Measurements from ENCODE around the gene PPP2R3B. TPM values are rescaled to one million over a fixed set of nuclear protein-coding genes. Genes with fewer than 3 reads are reported as not detected.

Gene PPP2R3B
- total RNA-seq, 1 donor from 2014 or later, result 53.4 TPM

GRCh38 chrX:362351-362750 is 24.4 kb downstream of the PPP2R3B start:
- H3K4me3 Mint-ChIP-seq, result no peak overlapping the region

GRCh38 chrX:361231-362145 is 25.2 kb downstream of the PPP2R3B start:
- no peaks in the 10 kb centered on the region for H3K27me3 Mint-ChIP-seq
- peaks cover 35% of the 10 kb centered on the region for H3K36me3 Mint-ChIP-seq

More at GRCh38 chrX:362351-362750, 24.4 kb downstream of the PPP2R3B start:
- TF ChIP-seq CTCF (conservative IDR thresholded peaks at IDR 0.05), result no peak
- no peak for DNase-seq (ENCODE audit: extremely low spot score, unreplicated experiment)
- H3K27ac Mint-ChIP-seq, result no peak overlapping the region
- H3K27me3 Mint-ChIP-seq, result no peaks in the 10 kb centered on the region
- H3K4me1 Mint-ChIP-seq (ENCODE audit: unreplicated experiment), result peaks cover 5% of the 10 kb centered on the region
- peaks cover 31% of the 10 kb centered on the region for H3K36me3 Mint-ChIP-seq
- no peaks in the 10 kb centered on the region for H3K9me3 Mint-ChIP-seq

GRCh38 chrX:360496-361150 is 26.1 kb downstream of the PPP2R3B start:
- Mint-ChIP-seq H3K4me1 (ENCODE audit: unreplicated experiment) (peaks cover 6% of the 10 kb centered on the region), H3K4me3 (no peak overlapping the region), H3K27ac (no peak overlapping the region), H3K27me3 (no peaks in the 10 kb centered on the region), H3K9me3 (no peaks in the 10 kb centered on the region), H3K36me3 (peaks cover 35% of the 10 kb centered on the region)
- no peak for TF ChIP-seq CTCF (conservative IDR thresholded peaks at IDR 0.05)
- no peak for DNase-seq (ENCODE audit: extremely low spot score, unreplicated experiment)

More at GRCh38 chrX:361231-362145, 25.2 kb downstream of the PPP2R3B start:
- DNase-seq (ENCODE audit: extremely low spot score, unreplicated experiment), result no peak
- H3K9me3 Mint-ChIP-seq, result no peaks in the 10 kb centered on the region
- H3K4me1 Mint-ChIP-seq (ENCODE audit: unreplicated experiment), result peaks cover 5% of the 10 kb centered on the region
- H3K4me3 Mint-ChIP-seq, result no peak overlapping the region
- H3K27ac Mint-ChIP-seq, result no peak overlapping the region
- no peak for TF ChIP-seq CTCF (conservative IDR thresholded peaks at IDR 0.05)

- Mint-ChIP-seq H3K27me3 (no peaks in the 10 kb centered on the region), H3K4me3 (no peak overlapping the region), H3K36me3 (peaks cover 42% of the 10 kb centered on the region), H3K9me3 (no peaks in the 10 kb centered on the region), H3K27ac (no peak overlapping the region), H3K4me1 (ENCODE audit: unreplicated experiment) (peaks cover 16% of the 10 kb centered on the region)
- TF ChIP-seq CTCF (conservative IDR thresholded peaks at IDR 0.05), result no peak
- DNase-seq (ENCODE audit: extremely low spot score, unreplicated experiment), result no peak
Observed at GRCh38 chrX:358651-359143, 28.0 kb downstream of the PPP2R3B start.

- no peak for DNase-seq (ENCODE audit: extremely low spot score, unreplicated experiment)
- Mint-ChIP-seq H3K36me3 (peaks cover 37% of the 10 kb centered on the region), H3K9me3 (no peaks in the 10 kb centered on the region), H3K4me1 (ENCODE audit: unreplicated experiment) (peaks cover 16% of the 10 kb centered on the region), H3K27ac (no peak overlapping the region), H3K4me3 (no peak overlapping the region), H3K27me3 (no peaks in the 10 kb centered on the region)
- TF ChIP-seq CTCF (conservative IDR thresholded peaks at IDR 0.05), result no peak
Observed at GRCh38 chrX:357693-358471, 28.8 kb downstream of the PPP2R3B start.

All from type B pancreatic cell (in vitro differentiated cells).